OCI-LY1 (cell line): ENCODE results near the gene PTPN23.

Source experiments
- H2AFZ ChIP-seq: fragments of 200-600 bp; sonication (generic), shearing (Covaris generic); 2 replicates; pipeline ENCODE4 v1.6.0; 2014; ENCODE audit warnings: antibody characterized with exemption, mild to moderate bottlenecking, low read length
- H3F3A ChIP-seq: fragments of 200-600 bp; sonication (generic), shearing (Covaris generic); 2 replicates; pipeline ENCODE4 v1.6.0; 2014; ENCODE audit warnings: mild to moderate bottlenecking, antibody characterized with exemption, low read length, moderate library complexity; ENCODE audit not compliant: insufficient read depth
- H3K27ac ChIP-seq: fragments of 200-600 bp; sonication (generic); 2 replicates; pipeline ENCODE4 v1.5.1; 2014; ENCODE audit warnings: low read length, mixed run types, mild to moderate bottlenecking, low read depth; ENCODE audit not compliant: poor library complexity, severe bottlenecking
- H3K27me3 ChIP-seq: fragments of 200-600 bp; sonication (generic); 2 replicates; pipeline ENCODE4 v1.6.0; 2014; ENCODE audit warnings: antibody characterized with exemption, mild to moderate bottlenecking, low read length, moderate library complexity; ENCODE audit not compliant: insufficient read depth
- H3K36me3 ChIP-seq: fragments of 200-600 bp; sonication (generic); 2 replicates; pipeline ENCODE4 v1.6.1; 2014; ENCODE audit warnings: mild to moderate bottlenecking, antibody characterized with exemption, low read length, moderate library complexity, mixed read lengths; ENCODE audit not compliant: insufficient read depth
- H3K4me1 ChIP-seq: fragments of 200-600 bp; sonication (generic); 2 replicates; pipeline ENCODE4 v1.5.1; 2014; ENCODE audit warnings: mild to moderate bottlenecking, low read length, moderate library complexity; ENCODE audit not compliant: insufficient read depth, severe bottlenecking
- H3K4me2 ChIP-seq: fragments of 200-600 bp; sonication (generic), shearing (Covaris generic); 2 replicates; pipeline ENCODE4 v1.6.1; 2014; ENCODE audit warnings: low read length
- H3K4me3 ChIP-seq: fragments of 200-600 bp; sonication (generic); 2 replicates; pipeline ENCODE4 v1.5.1; 2014; ENCODE audit warnings: low read length, low read depth, mild to moderate bottlenecking, mixed read lengths; ENCODE audit not compliant: poor library complexity, severe bottlenecking
- H3K79me2 ChIP-seq: fragments of 200-600 bp; shearing (Covaris generic); 2 replicates; pipeline ENCODE4 v1.6.1; 2016; ENCODE audit warnings: mixed run types, low read length, mixed read lengths; ENCODE audit not compliant: insufficient read depth
- H3K9ac ChIP-seq: fragments of 200-600 bp; sonication (generic), shearing (Covaris generic); 2 replicates; pipeline ENCODE4 v1.6.1; 2014; ENCODE audit warnings: mild to moderate bottlenecking, low read length, mixed read lengths
- H3K9me2 ChIP-seq: fragments of 200-600 bp; sonication (generic), shearing (Covaris generic); 2 replicates; pipeline ENCODE4 v1.6.1; 2014; ENCODE audit warnings: low read depth, mild to moderate bottlenecking, low read length, mixed read lengths
- H3K9me3 ChIP-seq: fragments of 200-600 bp; shearing (Covaris generic); 2 replicates; pipeline ENCODE4 v1.6.1; 2014; ENCODE audit warnings: low read length, mixed read lengths
- H4K20me1 ChIP-seq: fragments of 200-600 bp; sonication (generic), shearing (Covaris generic); 2 replicates; pipeline ENCODE4 v1.6.0; 2016; ENCODE audit warnings: mild to moderate bottlenecking, low read length; ENCODE audit not compliant: insufficient read depth
- EZH2 ChIP-seq: fragments of 200-600 bp; sonication (generic), shearing (Covaris generic); IDR thresholded peaks from 2 replicates; pipeline ENCODE4 v1.8.0; 2017; ENCODE audit warnings: borderline replicate concordance, mixed run types, mild to moderate bottlenecking, antibody characterized with exemption, low read length, moderate library complexity, mixed read lengths
- TF ChIP-seq, protein P1 (sequence below): fragments of 200-600 bp; sonication (generic), shearing (Covaris generic); IDR thresholded peaks from 2 replicates; pipeline ENCODE4 v1.5.1; 2017; ENCODE audit warnings: mild to moderate bottlenecking, antibody characterized with exemption, low read length, moderate library complexity, mixed read lengths

PTPN23 gene

DNA sequence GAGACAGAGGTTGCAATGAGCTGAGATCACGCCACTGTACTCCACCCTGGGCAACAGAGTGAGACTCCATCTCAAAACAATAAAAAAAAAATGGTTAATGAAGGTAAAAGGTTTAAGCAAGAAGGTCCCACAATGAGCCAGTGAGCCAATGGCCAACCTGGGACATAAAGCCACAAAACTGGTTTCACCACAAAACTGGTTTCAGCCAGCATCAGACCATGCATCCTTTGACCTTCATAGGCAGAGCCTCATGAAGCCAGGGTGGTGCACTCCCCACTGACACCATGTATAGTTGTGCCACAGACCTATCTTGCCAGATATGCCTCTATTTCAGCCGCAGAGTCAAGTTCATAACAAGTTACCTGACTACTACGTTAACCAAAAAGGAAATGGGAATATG is 53.0 kb downstream of the PTPN23 start:
- Histone ChIP-seq H3K36me3 (peaks cover 69% of the 10 kb centered on the region), H4K20me1 (no peaks in the 10 kb centered on the region), H3K9ac (no peak overlapping the region), H3F3A (no peaks in the 10 kb centered on the region), H3K9me3 (no peaks in the 10 kb centered on the region), H3K9me2 (no peaks in the 10 kb centered on the region), H3K27me3 (no peaks in the 10 kb centered on the region), H2AFZ (no peak overlapping the region), H3K4me3 (no peak overlapping the region), H3K4me1 (no peaks in the 10 kb centered on the region), H3K79me2 (no peaks in the 10 kb centered on the region), H3K4me2 (no peak overlapping the region), H3K27ac (no peak overlapping the region)
- TF ChIP-seq, protein P1, sequence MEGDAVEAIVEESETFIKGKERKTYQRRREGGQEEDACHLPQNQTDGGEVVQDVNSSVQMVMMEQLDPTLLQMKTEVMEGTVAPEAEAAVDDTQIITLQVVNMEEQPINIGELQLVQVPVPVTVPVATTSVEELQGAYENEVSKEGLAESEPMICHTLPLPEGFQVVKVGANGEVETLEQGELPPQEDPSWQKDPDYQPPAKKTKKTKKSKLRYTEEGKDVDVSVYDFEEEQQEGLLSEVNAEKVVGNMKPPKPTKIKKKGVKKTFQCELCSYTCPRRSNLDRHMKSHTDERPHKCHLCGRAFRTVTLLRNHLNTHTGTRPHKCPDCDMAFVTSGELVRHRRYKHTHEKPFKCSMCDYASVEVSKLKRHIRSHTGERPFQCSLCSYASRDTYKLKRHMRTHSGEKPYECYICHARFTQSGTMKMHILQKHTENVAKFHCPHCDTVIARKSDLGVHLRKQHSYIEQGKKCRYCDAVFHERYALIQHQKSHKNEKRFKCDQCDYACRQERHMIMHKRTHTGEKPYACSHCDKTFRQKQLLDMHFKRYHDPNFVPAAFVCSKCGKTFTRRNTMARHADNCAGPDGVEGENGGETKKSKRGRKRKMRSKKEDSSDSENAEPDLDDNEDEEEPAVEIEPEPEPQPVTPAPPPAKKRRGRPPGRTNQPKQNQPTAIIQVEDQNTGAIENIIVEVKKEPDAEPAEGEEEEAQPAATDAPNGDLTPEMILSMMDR = no peak
- TF ChIP-seq EZH2 = no peak

DNA sequence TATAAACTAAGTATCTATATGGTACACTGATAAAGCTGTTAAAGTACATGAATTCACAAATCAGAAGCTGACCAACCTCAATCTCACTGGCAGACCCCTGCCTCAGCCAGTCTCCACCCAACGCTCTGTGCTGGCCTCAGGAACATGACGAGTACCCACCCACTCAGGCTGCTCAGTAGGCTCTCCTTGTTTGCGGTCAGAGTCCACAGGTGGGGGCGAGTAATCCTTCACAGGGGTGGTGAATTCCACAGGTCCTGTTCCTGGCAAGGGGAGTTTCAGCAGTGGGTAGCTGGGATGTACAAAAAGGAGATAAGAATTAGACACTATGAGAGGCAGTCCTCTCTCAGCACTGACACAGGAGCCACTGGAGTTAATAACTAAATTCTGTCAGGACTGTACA is 54.0 kb downstream of the PTPN23 start:
- no peaks in the 10 kb centered on the region for H4K20me1 ChIP-seq
- H3K4me1 ChIP-seq = no peaks in the 10 kb centered on the region
- H3K9me3 ChIP-seq = no peaks in the 10 kb centered on the region
- no peak overlapping the region for H3K27ac ChIP-seq
- H3K9ac ChIP-seq = no peak overlapping the region
- no peaks in the 10 kb centered on the region for H3F3A ChIP-seq
- H3K27me3 ChIP-seq = no peaks in the 10 kb centered on the region
- H3K9me2 ChIP-seq = no peaks in the 10 kb centered on the region
- no peak overlapping the region for H2AFZ ChIP-seq
- H3K4me2 ChIP-seq = no peak overlapping the region
- no peaks in the 10 kb centered on the region for H3K79me2 ChIP-seq
- TF ChIP-seq EZH2 = no peak
- TF ChIP-seq, protein P1 = no peak
- no peak overlapping the region for H3K4me3 ChIP-seq
- H3K36me3 ChIP-seq = peaks cover 75% of the 10 kb centered on the region

DNA sequence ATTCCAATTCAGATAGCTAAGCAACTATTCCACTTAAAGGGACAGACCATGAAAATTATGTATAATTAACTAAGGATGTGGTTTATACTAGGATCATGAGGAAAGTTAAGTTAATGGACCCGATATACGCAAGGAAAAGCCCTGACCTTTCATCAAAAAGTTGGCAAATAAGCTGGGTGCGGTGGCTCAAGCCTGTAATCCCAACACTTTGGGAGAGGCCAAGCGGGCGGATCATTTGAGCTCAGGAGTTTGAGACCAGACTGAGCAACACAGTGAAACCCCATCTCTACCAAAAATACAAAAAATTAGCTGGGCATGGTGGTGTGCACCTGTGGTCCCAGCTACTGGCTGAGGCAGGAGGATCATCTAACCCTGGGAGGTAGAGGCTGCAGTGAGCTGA is 55.4 kb downstream of the PTPN23 start:
- H3K27me3 ChIP-seq = no peaks in the 10 kb centered on the region
- no peaks in the 10 kb centered on the region for H3K9me2 ChIP-seq
- no peak for TF ChIP-seq EZH2
- TF ChIP-seq, protein P1 = no peak
- H3K4me3 ChIP-seq = no peak overlapping the region
- no peaks in the 10 kb centered on the region for H3K9me3 ChIP-seq
- no peak overlapping the region for H3K9ac ChIP-seq
- H3K27ac ChIP-seq = no peak overlapping the region
- H3K4me1 ChIP-seq = no peaks in the 10 kb centered on the region
- no peaks in the 10 kb centered on the region for H3K79me2 ChIP-seq
- H2AFZ ChIP-seq = no peak overlapping the region
- no peak overlapping the region for H3K4me2 ChIP-seq
- no peaks in the 10 kb centered on the region for H4K20me1 ChIP-seq
- peaks cover 70% of the 10 kb centered on the region for H3K36me3 ChIP-seq
- H3F3A ChIP-seq = no peaks in the 10 kb centered on the region
